HepG2 (cell line): ENCODE measurements around the gene DMXL1. TPM values are rescaled to one million over a fixed set of nuclear protein-coding genes. Genes with fewer than 3 reads are reported as not detected.

Source experiments
- ATF2 ChIP-seq: sonication (generic); formaldehyde crosslinking; IDR thresholded peaks from 2 replicates; pipeline ENCODE4 v1.4.0; 2020; ENCODE audit warnings: missing genetic modification reagents
- CC2D1A ChIP-seq: sonication (generic); formaldehyde crosslinking; IDR thresholded peaks from 2 replicates; pipeline ENCODE4 v1.8.1; 2023; ENCODE audit warnings: mild to moderate bottlenecking, missing genetic modification reagents
- CHCHD3 ChIP-seq: sonication (generic); formaldehyde crosslinking; IDR thresholded peaks from 2 replicates; pipeline ENCODE4 v1.8.0; 2022; ENCODE audit warnings: mild to moderate bottlenecking, missing genetic modification reagents, moderate library complexity
- DNMT1 ChIP-seq: sonication (generic); formaldehyde crosslinking; IDR thresholded peaks from 2 replicates; pipeline ENCODE4 v1.5.1; 2020; ENCODE audit warnings: mild to moderate bottlenecking, missing genetic modification reagents
- ESRRA ChIP-seq: sonication (generic); formaldehyde crosslinking; IDR thresholded peaks from 2 replicates; pipeline ENCODE4 v1.5.1; 2020; ENCODE audit warnings: mild to moderate bottlenecking, low read depth, missing genetic modification reagents
- KLF12 ChIP-seq: sonication (generic); formaldehyde crosslinking; IDR thresholded peaks from 2 replicates; pipeline ENCODE4 v1.4.0; 2020; ENCODE audit warnings: missing genetic modification reagents, borderline replicate concordance
- MTA3 ChIP-seq: sonication (generic); formaldehyde crosslinking; IDR thresholded peaks from 2 replicates; pipeline ENCODE4 v1.4.0; 2020; ENCODE audit warnings: missing genetic modification reagents
- MTERF4 ChIP-seq: sonication (generic); formaldehyde crosslinking; IDR thresholded peaks from 2 replicates; pipeline ENCODE4 v1.8.0; 2023; ENCODE audit warnings: mild to moderate bottlenecking, missing genetic modification reagents
- NKX3-1 ChIP-seq: sonication (generic); formaldehyde crosslinking; IDR thresholded peaks from 2 replicates; pipeline ENCODE4 v1.5.0; 2020; ENCODE audit warnings: missing genetic modification reagents
- PREB ChIP-seq: sonication (generic); formaldehyde crosslinking; IDR thresholded peaks from 2 replicates; pipeline ENCODE4 v1.4.0; 2020; ENCODE audit warnings: missing genetic modification reagents
- RFX3 ChIP-seq: IDR thresholded peaks from 2 replicates; pipeline ENCODE4 v1.6.1; 2016; ENCODE audit warnings: missing biosample characterization, missing genetic modification reagents
- SMARCE1 ChIP-seq: fragments of 450-650 bp; IDR thresholded peaks from 2 replicates; pipeline ENCODE4 v1.6.1; 2017; ENCODE audit warnings: borderline replicate concordance
- THAP8 ChIP-seq: sonication (generic); formaldehyde crosslinking; IDR thresholded peaks from 2 replicates; pipeline ENCODE4 v1.5.1; 2020; ENCODE audit warnings: missing genetic modification reagents, mild to moderate bottlenecking, borderline replicate concordance
- ZMYM2 ChIP-seq: sonication (generic); formaldehyde crosslinking; IDR thresholded peaks from 2 replicates; pipeline ENCODE4 v1.8.0; 2022; ENCODE audit warnings: mild to moderate bottlenecking, missing genetic modification reagents
- ZNF101 ChIP-seq: sonication (generic); formaldehyde crosslinking; IDR thresholded peaks from 2 replicates; pipeline ENCODE4 v1.4.0; 2020; ENCODE audit warnings: mild to moderate bottlenecking, low read depth, missing genetic modification reagents, borderline replicate concordance
- ZNF281 ChIP-seq: sonication (generic); formaldehyde crosslinking; IDR thresholded peaks from 2 replicates; pipeline ENCODE4 v1.4.0; 2020; ENCODE audit warnings: missing genetic modification reagents, borderline replicate concordance
- ZNF543 ChIP-seq: sonication (generic); formaldehyde crosslinking; IDR thresholded peaks from 2 replicates; pipeline ENCODE4 v1.4.0; 2020; ENCODE audit warnings: mild to moderate bottlenecking, missing genetic modification reagents
- ZZZ3 ChIP-seq: sonication (generic); formaldehyde crosslinking; IDR thresholded peaks from 2 replicates; pipeline ENCODE4 v1.4.0; 2020; ENCODE audit warnings: missing genetic modification reagents, mild to moderate bottlenecking, borderline replicate concordance
- polyA plus RNA-seq, 8 experiments: library from polyadenylated mRNA; depleted of rRNA in 3 of 8; stranded (reverse) in 7 of 8; unstranded in 1 of 8; fragments of >200 nt; fragmentation: Illumina TruSeq in 4 of 8; extraction: Trizol in 4 of 8; gene quantifications; 2 replicates each; pipeline versions ENCODE4 v1.2.1 to v1.2.3, GENCODE V29; 2011 to 2016; ENCODE audit warnings: low read depth in 4 of 8, missing spikeins in 1 of 8, mixed read lengths in 1 of 8; ENCODE audit not compliant: insufficient read depth in 1 of 8
- total RNA-seq, 5 experiments: library from RNA; depleted of rRNA; stranded (reverse); fragments of >200 nt; fragmentation: Illumina TruSeq; extraction: Trizol; gene quantifications; 2 replicates each; pipeline ENCODE4 v1.2.3, GENCODE V29; 2016; ENCODE audit warnings: low read depth in 1 of 5
- TF ChIP-seq, protein P1 (sequence below): sonication (generic); formaldehyde crosslinking; IDR thresholded peaks from 2 replicates; pipeline ENCODE4 v1.4.0; 2020; ENCODE audit warnings: mild to moderate bottlenecking, missing genetic modification reagents
- TF ChIP-seq, protein P2 (sequence below), 2 experiments: fragments of 450-650 bp in 1 of 2; sonication (generic) in 1 of 2; formaldehyde crosslinking; IDR thresholded peaks; 2 replicates each; pipeline versions ENCODE4 v1.5.0 to v1.8.0; 2020 to 2022; ENCODE audit warnings: mild to moderate bottlenecking in 1 of 2, missing genetic modification reagents in 1 of 2

Gene DMXL1
- total and polyA plus RNA-seq, 2 of the 13 experiments (the other 11 are each of a cell fraction or from before 2014, with no cell fraction given): 6.9 to 18.6 TPM

- peak; percentile 60; the same call in 1 of the 2 replicates for TF ChIP-seq ZNF281 (CRISPR knock-in tag)
- TF ChIP-seq DNMT1 (CRISPR knock-in tag): peak; percentile 23; the same call in 1 of the 2 replicates
- peak; percentile 87; the same call in 1 of the 2 replicates for TF ChIP-seq CHCHD3 (CRISPR knock-in tag)
- 0 out of 2 replicates have a peak, but pooled peaks have one; percentile 15 for TF ChIP-seq CC2D1A (CRISPR knock-in tag)
- TF ChIP-seq, protein P1, sequence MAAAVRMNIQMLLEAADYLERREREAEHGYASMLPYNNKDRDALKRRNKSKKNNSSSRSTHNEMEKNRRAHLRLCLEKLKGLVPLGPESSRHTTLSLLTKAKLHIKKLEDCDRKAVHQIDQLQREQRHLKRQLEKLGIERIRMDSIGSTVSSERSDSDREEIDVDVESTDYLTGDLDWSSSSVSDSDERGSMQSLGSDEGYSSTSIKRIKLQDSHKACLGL (CRISPR knock-in tag): peak; percentile 29; the same call in 1 of the 2 replicates
- no peak for TF ChIP-seq RFX3 (CRISPR knock-in tag)
- TF ChIP-seq, protein P2, sequence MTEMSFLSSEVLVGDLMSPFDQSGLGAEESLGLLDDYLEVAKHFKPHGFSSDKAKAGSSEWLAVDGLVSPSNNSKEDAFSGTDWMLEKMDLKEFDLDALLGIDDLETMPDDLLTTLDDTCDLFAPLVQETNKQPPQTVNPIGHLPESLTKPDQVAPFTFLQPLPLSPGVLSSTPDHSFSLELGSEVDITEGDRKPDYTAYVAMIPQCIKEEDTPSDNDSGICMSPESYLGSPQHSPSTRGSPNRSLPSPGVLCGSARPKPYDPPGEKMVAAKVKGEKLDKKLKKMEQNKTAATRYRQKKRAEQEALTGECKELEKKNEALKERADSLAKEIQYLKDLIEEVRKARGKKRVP (CRISPR knock-in tag; IDR thresholded peaks at IDR 0.05): no peak
- TF ChIP-seq MTA3 (CRISPR knock-in tag): no peak
- 0 out of 2 replicates have a peak, but pooled peaks have one; percentile 54 for TF ChIP-seq ZNF543
- no peak; the same call in none of the 2 replicates for TF ChIP-seq ATF2 (CRISPR knock-in tag)
- 0 out of 2 replicates have a peak, but pooled peaks have one; percentile 15 for TF ChIP-seq ZMYM2 (CRISPR knock-in tag)
- TF ChIP-seq PREB: no peak
- peak; percentile 83; the same call in 1 of the 2 replicates for TF ChIP-seq THAP8 (CRISPR knock-in tag)
- TF ChIP-seq ZNF101 (CRISPR knock-in tag): no peak
- TF ChIP-seq MTERF4 (CRISPR knock-in tag): peak; percentile 34; the same call in 1 of the 2 replicates
- TF ChIP-seq ESRRA (CRISPR knock-in tag): no peak
- no peak for TF ChIP-seq SMARCE1
- no peak for TF ChIP-seq NKX3-1 (CRISPR knock-in tag)
- TF ChIP-seq KLF12 (CRISPR knock-in tag): 0 out of 2 replicates have a peak, but pooled peaks have one; percentile 25
- TF ChIP-seq ZZZ3 (CRISPR knock-in tag): peak; percentile 30; the same call in 1 of the 2 replicates
Measured at GRCh38 chr5:119070828-119071560, at the start of gene DMXL1 (continued).
